Body of pancreas (tissue), 4 donors: Measurements from ENCODE around the gene FAM120B. TPM values are rescaled to one million over a fixed set of nuclear protein-coding genes. Genes with fewer than 3 reads are reported as not detected.

Experiments
- ATAC-seq: fragments of 150-250 bp; one replicate; pipeline ENCODE4 v1.9.1; 2016
- DNase-seq, 4 donors: peaks; one replicate each; pipeline ENCODE4 v3.0.0-alpha.2; 2019
- H3K27ac ChIP-seq, 4 donors: fragments of 200-600 bp; sonication (generic); 1 replicate in 3 of 4; 2 replicates in 1 of 4; pipeline versions ENCODE4 v1.5.1 to v1.6.1; 2016 to 2019; ENCODE audit warnings: mild to moderate bottlenecking in 1 of 4, mixed read lengths in 1 of 4, moderate library complexity in 1 of 4
- H3K27me3 ChIP-seq, 2 donors: fragments of 200-600 bp; sonication (generic); one replicate each; pipeline ENCODE4 v1.6.0; 2016; ENCODE audit warnings: mild to moderate bottlenecking in 1 of 2
- H3K36me3 ChIP-seq, 2 donors: fragments of 200-600 bp; sonication (generic); replicated peaks in 1 of 2; 2 replicates each; pipeline ENCODE4 v1.5.1; 2016; ENCODE audit warnings: low read depth in 2 of 2; ENCODE audit not compliant: insufficient read depth in 1 of 2
- H3K4me1 ChIP-seq: fragments of 200-600 bp; sonication (generic); one replicate; pipeline ENCODE4 v1.6.0; 2016
- H3K4me3 ChIP-seq, 2 donors: fragments of 200-600 bp; sonication (generic); 1 replicate in 1 of 2; 2 replicates in 1 of 2; pipeline ENCODE4 v1.5.1; 2016 to 2019
- H3K9me3 ChIP-seq, 3 donors: fragments of 200-600 bp; sonication (generic); 1 replicate in 2 of 3; 2 replicates in 1 of 3; pipeline ENCODE4 v1.5.1; 2016
- POLR2A ChIP-seq, 3 donors: fragments of 450-650 bp; IDR thresholded peaks; one replicate each; pipeline ENCODE4 v1.6.1; 2016; ENCODE audit warnings: antibody characterized with exemption in 3 of 3, mild to moderate bottlenecking in 2 of 3
- WGBS, 2 donors: methylation state at CpG; one replicate each; pipeline ENCODE4 v1.1.5; 2017; 5-methylcytosine and 5-hydroxymethylcytosine counted together
- intact Hi-C: fragments of 100-400 bp; cut with DNase I; formaldehyde crosslinking; loops from one replicate; pipeline ENCODE4 v1.15.1; 2023
- total RNA-seq, 2 donors: library from RNA; depleted of rRNA; stranded (reverse); fragments of >200 nt; gene quantifications; one replicate each; pipeline ENCODE4 v1.1.0, GENCODE V29; 2016
- TF ChIP-seq, protein P1 (sequence below), 7 experiments: fragments of 450-650 bp in 4 of 7; fragments of 200-600 bp in 3 of 7; sonication (generic) in 3 of 7; IDR thresholded peaks; one replicate each; pipeline ENCODE4 v1.5.1; 2016 to 2019; ENCODE audit warnings: antibody characterized with exemption in 7 of 7

FAM120B gene
- total RNA-seq, 2 donors from 2014 or later, result 15.6 to 29.0 TPM

DNA sequence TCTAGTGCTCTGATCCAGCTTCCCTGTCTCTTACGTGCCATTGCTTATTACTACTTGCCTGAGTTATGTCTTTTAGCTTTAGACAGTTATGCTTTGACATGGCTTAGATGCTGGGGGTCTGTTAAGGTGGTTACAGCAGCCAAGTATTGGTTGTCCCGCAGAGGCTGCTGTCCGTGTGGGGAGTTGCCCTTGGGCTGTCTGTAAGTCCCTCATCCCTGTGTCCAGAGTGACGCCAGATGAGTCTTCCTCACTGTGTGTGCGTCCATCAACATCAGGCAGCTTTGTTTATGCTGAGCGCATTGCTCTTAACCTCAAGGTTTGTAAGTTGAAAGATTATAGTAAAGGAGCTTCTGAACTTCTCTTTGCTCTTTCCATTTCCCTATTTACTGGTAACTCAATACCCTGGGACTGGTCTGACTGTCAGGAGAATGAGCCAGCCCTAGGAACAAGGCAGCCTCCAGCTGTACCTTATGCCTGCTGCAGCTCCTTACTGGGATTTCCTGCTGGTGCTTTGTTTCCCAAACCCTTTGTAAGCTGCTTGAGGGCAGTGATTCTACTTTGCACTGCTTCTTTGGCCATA is 7.2 kb downstream of the FAM120B start:
- peaks cover 28% of the 10 kb centered on the region for H3K4me1 ChIP-seq
- DNase-seq (no peak), ATAC-seq (no peak)
- H3K27me3 ChIP-seq, result no peaks in the 10 kb centered on the region
- no peaks in the 10 kb centered on the region for H3K9me3 ChIP-seq
- WGBS, 2 donors, result 86 to 99% methylated on average over 6 of the region's 6 CpGs
- no peak overlapping the region for H3K27ac ChIP-seq
- TF ChIP-seq POLR2A (IDR thresholded peaks at IDR 0.05), result no peak
- TF ChIP-seq, protein P1, sequence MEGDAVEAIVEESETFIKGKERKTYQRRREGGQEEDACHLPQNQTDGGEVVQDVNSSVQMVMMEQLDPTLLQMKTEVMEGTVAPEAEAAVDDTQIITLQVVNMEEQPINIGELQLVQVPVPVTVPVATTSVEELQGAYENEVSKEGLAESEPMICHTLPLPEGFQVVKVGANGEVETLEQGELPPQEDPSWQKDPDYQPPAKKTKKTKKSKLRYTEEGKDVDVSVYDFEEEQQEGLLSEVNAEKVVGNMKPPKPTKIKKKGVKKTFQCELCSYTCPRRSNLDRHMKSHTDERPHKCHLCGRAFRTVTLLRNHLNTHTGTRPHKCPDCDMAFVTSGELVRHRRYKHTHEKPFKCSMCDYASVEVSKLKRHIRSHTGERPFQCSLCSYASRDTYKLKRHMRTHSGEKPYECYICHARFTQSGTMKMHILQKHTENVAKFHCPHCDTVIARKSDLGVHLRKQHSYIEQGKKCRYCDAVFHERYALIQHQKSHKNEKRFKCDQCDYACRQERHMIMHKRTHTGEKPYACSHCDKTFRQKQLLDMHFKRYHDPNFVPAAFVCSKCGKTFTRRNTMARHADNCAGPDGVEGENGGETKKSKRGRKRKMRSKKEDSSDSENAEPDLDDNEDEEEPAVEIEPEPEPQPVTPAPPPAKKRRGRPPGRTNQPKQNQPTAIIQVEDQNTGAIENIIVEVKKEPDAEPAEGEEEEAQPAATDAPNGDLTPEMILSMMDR (IDR thresholded peaks at IDR 0.05), result no peak
- intact Hi-C loops, result no loop called here
- H3K4me3 ChIP-seq, result no peak overlapping the region
- no peaks in the 10 kb centered on the region for H3K36me3 ChIP-seq

DNA sequence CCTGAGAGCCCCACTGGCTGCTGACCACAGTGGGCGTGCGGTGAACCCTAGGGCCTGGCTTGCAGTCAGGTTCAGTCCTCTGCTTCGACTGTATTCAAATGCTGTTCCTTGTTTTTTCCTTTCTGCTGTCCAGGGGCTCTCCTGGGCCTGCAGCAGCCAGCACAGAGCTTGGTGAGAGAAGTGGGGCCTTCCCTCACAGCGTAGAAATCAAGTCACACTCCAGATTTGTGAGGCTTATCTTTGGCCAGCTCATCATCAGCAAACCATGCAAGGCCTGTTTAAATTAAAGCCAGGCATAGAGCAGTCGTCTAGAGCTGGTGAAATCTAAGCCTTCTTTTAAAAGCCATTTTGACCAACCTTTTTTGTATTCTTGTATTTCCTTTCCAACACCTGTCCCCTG is 8.4 kb downstream of the FAM120B start:
- H3K27ac ChIP-seq, result no peak overlapping the region
- TF ChIP-seq, protein P1 (IDR thresholded peaks at IDR 0.05), result no peak
- no peak for TF ChIP-seq POLR2A (IDR thresholded peaks at IDR 0.05)
- no peaks in the 10 kb centered on the region for H3K9me3 ChIP-seq
- intact Hi-C loops, result no loop called here
- H3K4me3 ChIP-seq, result no peak overlapping the region
- H3K27me3 ChIP-seq, result no peaks in the 10 kb centered on the region
- H3K4me1 ChIP-seq, result peaks cover 25% of the 10 kb centered on the region
- no peaks in the 10 kb centered on the region for H3K36me3 ChIP-seq
- DNase-seq (no peak), ATAC-seq (no peak)
- 81 to 82% methylated on average over 5 of the region's 5 CpGs for WGBS, 2 donors

DNA sequence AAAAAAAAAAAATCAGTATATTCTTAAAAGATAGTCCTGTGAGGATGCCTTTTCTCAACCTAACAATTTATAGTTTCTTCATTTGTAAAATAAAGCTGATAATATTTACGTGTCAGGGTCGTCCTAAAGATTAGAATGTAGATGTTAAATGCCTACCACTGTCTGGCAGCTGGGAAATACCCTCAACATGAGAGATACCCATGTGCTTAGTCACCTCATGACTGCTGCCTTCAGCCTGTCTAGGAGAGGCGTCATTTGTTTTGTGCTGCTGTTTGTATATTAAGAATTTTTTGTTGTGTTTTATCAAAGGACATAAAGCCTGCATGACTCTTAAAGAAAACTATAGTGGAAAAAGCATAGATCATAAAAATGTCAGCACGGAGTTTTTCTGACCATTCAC is 9.5 kb downstream of the FAM120B start:
- Histone ChIP-seq H3K4me3 (no peak overlapping the region), H3K27me3 (no peaks in the 10 kb centered on the region), H3K9me3 (no peaks in the 10 kb centered on the region), H3K4me1 (peaks cover 25% of the 10 kb centered on the region), H3K36me3 (no peaks in the 10 kb centered on the region), H3K27ac (no peak overlapping the region)
- WGBS, 2 donors, result 86 to 89% methylated on average over 4 of the region's 4 CpGs
- no peak for ATAC-seq
- TF ChIP-seq, protein P1 (IDR thresholded peaks at IDR 0.05), result no peak
- intact Hi-C loops, result no loop called here
- DNase-seq, result no peak

DNA sequence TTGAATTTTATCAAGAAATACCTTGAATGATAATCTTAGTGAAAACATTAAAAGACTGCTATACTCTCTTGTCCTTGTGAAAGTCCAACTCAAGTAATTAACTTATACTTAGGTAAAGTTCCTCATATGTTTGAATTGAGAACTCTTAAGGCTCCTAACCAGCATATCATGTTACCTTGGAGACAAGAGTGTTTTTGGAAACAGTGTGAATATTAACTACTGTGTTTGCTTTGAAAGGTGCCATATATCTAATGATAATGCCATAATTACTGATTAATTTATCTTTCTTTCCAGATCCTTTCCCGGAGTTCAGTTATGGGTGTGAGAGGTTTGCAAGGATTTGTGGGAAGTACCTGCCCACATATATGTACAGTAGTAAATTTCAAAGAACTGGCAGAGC is 10.5 kb downstream of the FAM120B start:
- Histone ChIP-seq H3K4me1 (peaks cover 25% of the 10 kb centered on the region), H3K27ac (no peak overlapping the region), H3K36me3 (no peaks in the 10 kb centered on the region), H3K9me3 (no peaks in the 10 kb centered on the region), H3K4me3 (no peak overlapping the region), H3K27me3 (no peaks in the 10 kb centered on the region)
- intact Hi-C loops, result no loop called here
- TF ChIP-seq, protein P1 (IDR thresholded peaks at IDR 0.05), result no peak
- TF ChIP-seq POLR2A (IDR thresholded peaks at IDR 0.05), result no peak
- 13 to 31% methylated on average over 1 of the region's 1 CpG for WGBS, 2 donors
- ATAC-seq (peak; percentile 45), DNase-seq (no peak)

DNA sequence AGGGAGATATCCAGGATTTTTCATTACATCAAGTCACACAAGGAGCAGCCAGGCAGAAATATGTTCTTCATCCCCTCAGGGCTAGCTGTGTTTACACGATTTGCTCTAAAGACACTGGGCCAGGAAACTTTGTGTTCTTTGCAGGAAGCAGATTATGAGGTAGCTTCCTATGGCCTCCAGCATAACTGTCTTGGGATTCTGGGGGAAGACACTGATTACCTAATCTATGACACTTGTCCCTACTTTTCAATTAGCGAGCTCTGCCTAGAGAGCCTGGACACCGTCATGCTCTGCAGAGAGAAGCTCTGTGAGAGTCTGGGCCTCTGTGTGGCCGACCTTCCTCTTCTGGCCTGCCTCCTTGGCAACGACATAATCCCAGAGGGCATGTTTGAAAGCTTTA is 11.2 kb downstream of the FAM120B start:
- no peak for DNase-seq
- Histone ChIP-seq H3K27ac (no peak overlapping the region), H3K4me1 (peaks cover 21% of the 10 kb centered on the region), H3K9me3 (no peaks in the 10 kb centered on the region), H3K27me3 (no peaks in the 10 kb centered on the region), H3K36me3 (no peaks in the 10 kb centered on the region), H3K4me3 (no peak overlapping the region)
- ATAC-seq, result no peak
- WGBS, 2 donors, result 81 to 82% methylated on average over 5 of the region's 5 CpGs
- TF ChIP-seq, protein P1 (IDR thresholded peaks at IDR 0.05), result no peak
- intact Hi-C loops, result no loop called here
